PC-3 (cell line): ENCODE data around the gene ACSL6.

Experiments used
- CTCF ChIP-seq: fragments of 300-600 bp; sonication (generic); conservative IDR thresholded peaks from 2 replicates; pipeline ENCODE4 v1.5.1; 2017; ENCODE audit warnings: antibody characterized with exemption, low read depth, mild to moderate bottlenecking, low read length
- EZH2 ChIP-seq: fragments of 300-600 bp; sonication (generic); IDR thresholded peaks from one replicate; pipeline ENCODE4 v1.6.1; 2017; ENCODE audit warnings: antibody characterized with exemption, mild to moderate bottlenecking, low read length; ENCODE audit not compliant: unreplicated experiment
- EZH2phosphoT487 ChIP-seq: fragments of 300-600 bp; sonication (generic); IDR thresholded peaks from 2 replicates; pipeline ENCODE4 v1.6.1; 2018; ENCODE audit warnings: mild to moderate bottlenecking, antibody characterized with exemption, low read length, borderline replicate concordance

DNA sequence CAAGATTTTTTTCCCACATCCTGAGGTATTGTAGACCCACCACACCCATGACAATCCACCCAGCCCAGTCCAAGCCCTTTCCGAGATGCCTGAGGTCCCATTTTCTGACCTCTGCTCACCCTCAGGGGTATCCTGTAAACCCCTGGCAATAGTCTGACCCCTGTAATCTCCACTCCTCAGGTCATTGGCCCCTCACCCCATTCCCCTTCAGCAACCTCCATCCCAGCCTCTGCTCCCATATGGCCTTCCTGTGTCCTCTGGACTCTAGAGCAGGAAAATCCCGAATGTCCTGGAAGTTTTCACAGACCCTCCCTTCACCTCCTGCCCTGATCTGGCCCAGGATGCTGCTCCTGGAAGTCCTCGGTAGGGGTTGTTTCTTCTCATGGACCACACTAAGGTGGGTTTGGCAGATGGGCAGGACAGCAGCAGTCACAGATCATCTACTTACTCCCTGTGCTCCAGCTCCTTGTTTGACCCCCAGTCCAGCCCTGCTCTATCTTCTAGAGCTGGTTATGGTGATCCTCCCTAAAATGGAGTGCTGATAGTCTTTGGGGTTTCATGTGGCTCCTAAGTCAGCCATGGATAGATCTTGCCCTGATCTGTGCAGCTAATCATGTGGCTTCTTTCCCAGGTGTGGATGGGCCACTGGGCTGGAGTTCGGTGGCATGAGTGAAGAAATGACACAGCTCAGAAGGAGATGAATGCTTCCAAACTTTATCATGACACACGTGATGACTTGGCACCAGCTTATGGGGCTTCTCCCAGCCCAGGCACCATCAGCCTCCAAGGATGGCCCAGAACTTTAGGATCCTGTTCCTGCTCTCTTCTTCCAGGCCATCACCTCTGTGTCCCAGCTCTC, 12.0 kb upstream of the ACSL6 start:
- no peak for TF ChIP-seq CTCF
- TF ChIP-seq EZH2, result no peak
- no peak for TF ChIP-seq EZH2phosphoT487
